Thoracic aorta (tissue), 2 donors: ENCODE results near the gene MTHFD1. TPM values are rescaled to one million over a fixed set of nuclear protein-coding genes. Genes with fewer than 3 reads are reported as not detected.
A peak's percentile ranks its signal among the peaks of the same experiment; 100 is the strongest.

Experiments used
- ATAC-seq: fragments of 150-250 bp; one replicate; pipeline ENCODE4 v1.8.0; 2017; ENCODE audit warnings: low read depth; ENCODE audit not compliant: insufficient number of reproducible peaks, low FRiP score
- DNase-seq: peaks from one replicate; pipeline ENCODE4 v3.0.0-alpha.2; 2020; ENCODE audit warnings: low spot score
- H3K27ac ChIP-seq, 2 donors: fragments of 200-600 bp; sonication (generic); 1 replicate in 1 of 2; 2 replicates in 1 of 2; pipeline ENCODE4 v1.5.1; 2016; ENCODE audit warnings: mild to moderate bottlenecking in 2 of 2, moderate library complexity in 2 of 2
- H3K27me3 ChIP-seq: fragments of 200-600 bp; sonication (generic); replicated peaks from 2 replicates; pipeline ENCODE4 v1.6.0; 2016; ENCODE audit warnings: mild to moderate bottlenecking; ENCODE audit not compliant: insufficient read depth
- H3K36me3 ChIP-seq: fragments of 200-600 bp; sonication (generic); one replicate; pipeline ENCODE4 v1.5.1; 2016
- H3K4me1 ChIP-seq, 2 donors: fragments of 200-600 bp; sonication (generic); 1 replicate in 1 of 2; 2 replicates in 1 of 2; pipeline versions ENCODE4 v1.5.1 to v1.6.0; 2016; ENCODE audit warnings: low read depth in 2 of 2, mild to moderate bottlenecking in 1 of 2; ENCODE audit not compliant: control insufficient read depth in 1 of 2
- H3K4me3 ChIP-seq: fragments of 200-600 bp; sonication (generic); 2 replicates; pipeline ENCODE4 v1.5.1; 2016; ENCODE audit warnings: mild to moderate bottlenecking
- H3K9me3 ChIP-seq: fragments of 200-600 bp; sonication (generic); 2 replicates; pipeline ENCODE4 v1.5.1; 2016
- CTCF ChIP-seq: fragments of 200-600 bp; sonication (generic); IDR thresholded peaks from one replicate; pipeline ENCODE4 v1.5.1; 2019; ENCODE audit warnings: antibody characterized with exemption
- total RNA-seq, 2 donors: library from RNA; depleted of rRNA; stranded (reverse); fragments of >200 nt; gene quantifications; one replicate each; pipeline versions ENCODE4 v1.1.0 to v1.2.3, GENCODE V29; 2016

The MTHFD1 gene
- 10 to 100 TPM; 26.5 to 33.7 TPM for total RNA-seq

- no peak for TF ChIP-seq CTCF
- Histone ChIP-seq H3K27ac (peak within 1 kb of the TSS; percentile 87 to 92), H3K4me3 (peak within 1 kb of the TSS; percentile 87), H3K36me3 (no peaks in the 10 kb centered on the region), H3K27me3 (no peaks in the 10 kb centered on the region), H3K4me1 (peaks cover 0 to 32% of the 10 kb centered on the region in 2 donors), H3K9me3 (no peaks in the 10 kb centered on the region)
- ATAC-seq (peak; percentile 99), DNase-seq (peak; percentile 99)
Observed at GRCh38 chr14:64387782-64388532, at the start of gene MTHFD1. TSS of gene MTHFD1 (plus strand) at chr14:64388353. CDS start at chr14:64388428, 75 bp downstream.

GRCh38 chr14:64338616-64339316, 49.4 kb upstream of the MTHFD1 start:
- Histone ChIP-seq H3K4me3 (peak overlapping the region; percentile 93), H3K27me3 (no peaks in the 10 kb centered on the region), H3K4me1 (peaks cover 6 to 8% of the 10 kb centered on the region in 2 donors), H3K9me3 (peaks cover 4% of the 10 kb centered on the region), H3K36me3 (no peaks in the 10 kb centered on the region), H3K27ac (peak overlapping the region; percentile 73 to 76)
- ATAC-seq (peak; percentile 95), DNase-seq (peak; percentile 78)
- TF ChIP-seq CTCF, result no peak

GRCh38 chr14:64340560-64341196, 47.5 kb upstream of the MTHFD1 start:
- peaks cover 6 to 8% of the 10 kb centered on the region in 2 donors for H3K4me1 ChIP-seq
- no peak for DNase-seq
- no peaks in the 10 kb centered on the region for H3K36me3 ChIP-seq
- H3K27me3 ChIP-seq, result no peaks in the 10 kb centered on the region
- no peak overlapping the region for H3K4me3 ChIP-seq
- no peak for ATAC-seq
- TF ChIP-seq CTCF, result no peak
- peaks cover 4% of the 10 kb centered on the region for H3K9me3 ChIP-seq
- H3K27ac ChIP-seq, result no peak overlapping the region

- TF ChIP-seq CTCF, result no peak
- Histone ChIP-seq H3K4me3 (no peak overlapping the region), H3K9me3 (no peaks in the 10 kb centered on the region), H3K4me1 (no peaks in the 10 kb centered on the region), H3K27me3 (no peaks in the 10 kb centered on the region), H3K27ac (no peak overlapping the region), H3K36me3 (no peaks in the 10 kb centered on the region)
- DNase-seq, result no peak
- no peak for ATAC-seq
Observed at GRCh38 chr14:64347748-64348147, 40.4 kb upstream of the MTHFD1 start.
